HG02678 (cell line): ENCODE data around the gene SLC47A1.

Experiments used
- ATAC-seq: cut with Tn5 transposase; IDR thresholded peaks from one replicate; pipeline ENCODE4 v1.9.1; 2021; ENCODE audit warnings: mild to moderate bottlenecking, moderate library complexity; ENCODE audit not compliant: unreplicated experiment

The SLC47A1 gene

GRCh38 chr17:19590912-19591551 is 57.4 kb downstream of the SLC47A1 start:
- no peak for ATAC-seq

GRCh38 chr17:19592316-19592715 is 58.7 kb downstream of the SLC47A1 start:
- ATAC-seq: no peak

GRCh38 chr17:19596869-19597268 is 63.2 kb downstream of the SLC47A1 start:
- ATAC-seq: no peak

GRCh38 chr17:19610311-19610710 is 76.7 kb downstream of the SLC47A1 start:
- ATAC-seq: no peak

- no peak for ATAC-seq
Measured at GRCh38 chr17:19610879-19611278, 77.2 kb downstream of the SLC47A1 start.

- no peak for ATAC-seq
Measured at GRCh38 chr17:19613979-19614378, 80.3 kb downstream of the SLC47A1 start.

GRCh38 chr17:19614900-19615299 is 81.2 kb downstream of the SLC47A1 start:
- ATAC-seq: no peak

- ATAC-seq: no peak
Measured at GRCh38 chr17:19618015-19618414, 84.4 kb downstream of the SLC47A1 start.

GRCh38 chr17:19619705-19620325 is 86.2 kb downstream of the SLC47A1 start:
- ATAC-seq: no peak

GRCh38 chr17:19621697-19622096 is 88.0 kb downstream of the SLC47A1 start:
- no peak for ATAC-seq

GRCh38 chr17:19626079-19626478 is 92.4 kb downstream of the SLC47A1 start:
- ATAC-seq: no peak
